ENCODE data around the gene MS4A5.

The MS4A5 gene

DNA sequence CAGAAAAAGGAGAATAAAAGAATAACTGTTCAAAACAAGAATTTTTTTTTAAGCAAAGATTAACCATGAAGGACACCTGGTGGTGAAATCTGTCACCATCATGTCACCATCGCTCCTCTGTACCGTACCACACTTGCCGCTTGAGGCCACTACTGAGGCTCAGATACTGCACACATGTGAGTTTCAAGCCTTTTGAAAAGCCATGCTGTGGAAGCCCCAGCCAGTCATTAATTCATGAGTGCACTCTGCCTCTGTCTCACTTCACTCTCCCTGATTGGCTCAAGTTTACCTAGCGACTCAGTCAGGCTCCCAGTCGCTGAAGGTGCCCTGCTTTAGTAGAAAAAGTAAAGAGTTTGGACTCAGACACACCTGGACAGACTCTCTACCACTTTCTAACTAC, 56.6 kb downstream of the MS4A5 start:
- peak; percentile 57 to 69 for DNase-seq

DNA sequence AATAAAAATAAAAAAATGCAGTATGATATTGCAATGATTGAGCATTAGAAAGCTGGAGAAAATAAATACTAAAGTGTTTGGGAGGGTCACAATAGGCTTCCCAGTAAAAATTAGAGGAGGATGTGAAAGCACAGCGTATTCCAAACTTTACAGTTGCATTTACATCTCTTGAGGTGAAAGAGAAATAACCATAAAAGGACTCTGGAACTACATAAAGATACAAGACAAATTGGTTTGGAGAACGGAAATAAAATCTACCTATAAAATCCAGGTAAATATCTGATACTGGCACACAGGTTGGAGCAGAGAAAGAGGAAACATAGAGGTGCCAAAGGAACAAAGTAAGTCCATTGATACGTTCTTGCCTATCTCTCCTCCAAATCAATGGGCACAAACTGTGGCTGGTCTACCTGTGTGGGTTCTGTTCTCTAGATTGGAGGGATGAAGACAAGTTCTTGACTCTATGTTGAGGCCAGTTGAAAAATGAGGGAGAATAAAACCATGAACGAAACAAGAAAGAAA, 63.2 kb downstream of the MS4A5 start, which contains the start of gene MS4A12:
Gene MS4A12, plus strand, starts transcription at position 291 of the 522 bp plus-strand sequence. CDS start 4,541 bp downstream, outside the sequence.
- no peak for DNase-seq

DNA sequence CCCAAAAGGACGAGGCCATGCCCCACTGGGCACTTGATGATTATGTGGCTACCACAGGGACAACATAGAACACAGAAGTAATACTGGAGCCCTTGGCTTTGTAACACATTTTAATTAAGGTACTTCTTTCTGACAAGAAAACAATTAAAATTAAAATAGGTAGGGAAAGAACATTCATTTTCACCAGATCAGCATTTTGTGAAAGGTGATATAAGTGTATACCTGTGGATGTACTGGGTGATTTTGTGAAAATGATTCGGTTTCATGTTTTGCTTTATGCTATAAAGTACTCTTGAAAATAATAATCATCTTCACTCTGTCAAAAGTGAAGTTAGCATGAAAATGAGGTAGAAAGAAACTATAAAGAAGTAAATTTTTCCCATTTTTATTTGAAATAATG, 64.1 kb downstream of the MS4A5 start:
- DNase-seq, result no peak

All from inflammatory macrophage (primary cell).